IMR-90 (cell line): ENCODE measurements around the gene PAFAH2. TPM values are rescaled to one million over a fixed set of nuclear protein-coding genes. Genes with fewer than 3 reads are reported as not detected.

ENCODE experiments used
- ATAC-seq: fragments of 200-7000 bp; cut with Tn5 transposase; 2 replicates; pipeline ENCODE4 v1.9.1; 2020; ENCODE audit warnings: low read depth, mild to moderate bottlenecking, moderate library complexity
- BruUV-seq: library from RNA; stranded (reverse); fragments of 400-500 nt; replicated peaks from 2 replicates; lab custom pipeline; 2021; lab: Mats Ljungman, UMichigan
- CTCF ChIA-PET: fragments of 300-600 bp; formaldehyde crosslinking; extraction: SDS; loops from one replicate; lab custom pipeline; 2021; ENCODE audit warnings: antibody characterized with exemption; lab: Yijun Ruan, JAX
- POLR2A ChIA-PET: fragments of 300-600 bp; sonication (Branson Sonifier 250); formaldehyde crosslinking; loops from one replicate; lab custom pipeline; 2022; ENCODE audit warnings: antibody characterized with exemption; ENCODE audit not compliant: unreplicated experiment; lab: Charles Lee
- DNase-seq: peaks from one replicate; pipeline ENCODE4 v3.0.0; 2013
- H2AFZ ChIP-seq: replicated peaks from 2 replicates; pipeline ENCODE3; 2013; ENCODE audit warnings: low read length, mild to moderate bottlenecking; ENCODE audit not compliant: poor library complexity
- H2AK5ac ChIP-seq: 2 replicates; pipeline ENCODE4 v1.6.1; 2013; ENCODE audit warnings: low read depth, low read length, inconsistent platforms
- H2AK9ac ChIP-seq: replicated peaks from 2 replicates; pipeline ENCODE3; 2013; ENCODE audit warnings: mild to moderate bottlenecking, low read depth, low read length, moderate library complexity; ENCODE audit not compliant: poor library complexity
- H2BK120ac ChIP-seq: 2 replicates; pipeline ENCODE4 v1.6.1; 2013; ENCODE audit warnings: low read depth, low read length, inconsistent platforms
- H2BK15ac ChIP-seq: 3 replicates; pipeline ENCODE4 v1.6.1; 2013; ENCODE audit warnings: low read depth, low read length, inconsistent platforms
- H2BK20ac ChIP-seq: 2 replicates; pipeline ENCODE4 v1.6.1; 2013; ENCODE audit warnings: low read depth, mild to moderate bottlenecking, inconsistent platforms, low read length, moderate library complexity
- H2BK5ac ChIP-seq: 2 replicates; pipeline ENCODE4 v1.6.1; 2013; ENCODE audit warnings: mild to moderate bottlenecking, low read depth, low read length, inconsistent platforms; ENCODE audit not compliant: poor library complexity, severe bottlenecking
- H3K14ac ChIP-seq: replicated peaks from 2 replicates; pipeline ENCODE4 v1.6.1; 2013; ENCODE audit warnings: low read depth, low read length, inconsistent platforms
- H3K18ac ChIP-seq: 2 replicates; pipeline ENCODE4 v1.6.1; 2013; ENCODE audit warnings: low read depth, low read length, control low read depth
- H3K23ac ChIP-seq: 2 replicates; pipeline ENCODE4 v1.6.1; 2013; ENCODE audit warnings: low read depth, low read length, inconsistent platforms
- H3K27ac ChIP-seq: 2 replicates; pipeline ENCODE4 v1.5.1; 2013; ENCODE audit warnings: mild to moderate bottlenecking, control low read depth, low read length; ENCODE audit not compliant: insufficient read depth
- H3K27me3 ChIP-seq: 2 replicates; pipeline ENCODE4 v1.6.1; 2013; ENCODE audit warnings: low read length; ENCODE audit not compliant: control insufficient read depth, insufficient read depth
- H3K36me3 ChIP-seq: 2 replicates; pipeline ENCODE4 v1.6.1; 2013; ENCODE audit warnings: low read length, mixed read lengths; ENCODE audit not compliant: control insufficient read depth, insufficient read depth
- H3K4ac ChIP-seq: 2 replicates; pipeline ENCODE4 v1.6.1; 2013; ENCODE audit warnings: low read depth, low read length, inconsistent platforms
- H3K4me1 ChIP-seq: 2 replicates; pipeline ENCODE4 v1.6.1; 2013; ENCODE audit warnings: low read length, mixed read lengths; ENCODE audit not compliant: control insufficient read depth, insufficient read depth
- H3K4me2 ChIP-seq: 2 replicates; pipeline ENCODE4 v1.6.1; 2013; ENCODE audit warnings: low read depth, mild to moderate bottlenecking, control low read depth, low read length, moderate library complexity
- H3K4me3 ChIP-seq: 2 replicates; pipeline ENCODE4 v1.5.1; 2013; ENCODE audit warnings: low read depth, mild to moderate bottlenecking, control low read depth, low read length, moderate library complexity; ENCODE audit not compliant: insufficient read depth
- H3K56ac ChIP-seq: 2 replicates; pipeline ENCODE4 v1.6.1; 2013; ENCODE audit warnings: low read length, inconsistent platforms; ENCODE audit not compliant: insufficient read depth; ENCODE audit errors: extremely low read depth
- H3K79me1 ChIP-seq, 2 experiments: 2 replicates each; pipeline ENCODE4 v1.6.1; 2013; ENCODE audit warnings: low read length in 2 of 2, inconsistent platforms in 1 of 2, low read depth in 1 of 2
- H3K9ac ChIP-seq: 2 replicates; pipeline ENCODE4 v1.6.1; 2013; ENCODE audit warnings: low read depth, low read length, control low read depth
- H3K9me1 ChIP-seq: 2 replicates; pipeline ENCODE4 v1.6.1; 2013; ENCODE audit warnings: low read length, inconsistent platforms; ENCODE audit not compliant: insufficient read depth
- H3K9me3 ChIP-seq: 2 replicates; pipeline ENCODE4 v1.6.1; 2013; ENCODE audit warnings: low read length; ENCODE audit not compliant: control insufficient read depth, insufficient read depth
- H4K20me1 ChIP-seq: 2 replicates; pipeline ENCODE4 v1.6.1; 2013; ENCODE audit warnings: low read length, inconsistent platforms; ENCODE audit not compliant: insufficient read depth
- H4K5ac ChIP-seq: 2 replicates; pipeline ENCODE4 v1.6.1; 2013; ENCODE audit warnings: mild to moderate bottlenecking, low read depth, low read length, control low read depth
- H4K8ac ChIP-seq, 2 experiments: 2 replicates each; pipeline ENCODE4 v1.6.1; 2013; ENCODE audit warnings: low read depth in 2 of 2, low read length in 2 of 2, control low read depth in 1 of 2, inconsistent platforms in 1 of 2
- H4K91ac ChIP-seq: 2 replicates; pipeline ENCODE4 v1.6.1; 2013; ENCODE audit warnings: low read depth, low read length, inconsistent platforms; ENCODE audit not compliant: insufficient read depth
- BHLHE40 ChIP-seq: fragments of 150-350 bp; IDR thresholded peaks from 2 replicates; pipeline ENCODE4 v1.6.1; 2016; ENCODE audit warnings: mild to moderate bottlenecking, low read depth, low read length
- CEBPB ChIP-seq: IDR thresholded peaks from 2 replicates; pipeline ENCODE4 v1.6.1; 2012; ENCODE audit warnings: low read depth, low read length, improper control_type of control experiment
- CHD1 ChIP-seq: IDR thresholded peaks from 2 replicates; pipeline ENCODE4 v1.6.1; 2012; ENCODE audit warnings: low read depth, low read length, improper control_type of control experiment
- FOS ChIP-seq: fragments of 150-350 bp; IDR thresholded peaks from 2 replicates; pipeline ENCODE4 v1.6.1; 2016; ENCODE audit warnings: low read depth, low read length
- MAFK ChIP-seq: IDR thresholded peaks from 2 replicates; pipeline ENCODE4 v1.6.1; 2012; ENCODE audit warnings: low read depth, low read length, improper control_type of control experiment
- MAZ ChIP-seq: IDR thresholded peaks from 2 replicates; pipeline ENCODE4 v1.6.1; 2012; ENCODE audit warnings: low read depth, mild to moderate bottlenecking, low read length, improper control_type of control experiment, moderate library complexity, borderline replicate concordance
- MXI1 ChIP-seq: IDR thresholded peaks from 2 replicates; pipeline ENCODE4 v1.6.1; 2012; ENCODE audit warnings: low read depth, mild to moderate bottlenecking, low read length, moderate library complexity, borderline replicate concordance
- NFE2L2 ChIP-seq: fragments of 150-350 bp; IDR thresholded peaks from 2 replicates; pipeline ENCODE4 v1.6.1; 2016; ENCODE audit warnings: low read depth, mild to moderate bottlenecking, low read length
- POLR2A ChIP-seq: IDR thresholded peaks from 2 replicates; pipeline ENCODE4 v1.6.1; 2012; ENCODE audit warnings: mild to moderate bottlenecking, low read depth, low read length
- RAD21 ChIP-seq: IDR thresholded peaks from 2 replicates; pipeline ENCODE4 v1.6.1; 2012; ENCODE audit warnings: low read length, improper control_type of control experiment
- RCOR1 ChIP-seq: IDR thresholded peaks from 2 replicates; pipeline ENCODE4 v1.6.1; 2012; ENCODE audit warnings: mild to moderate bottlenecking, low read length, improper control_type of control experiment; ENCODE audit not compliant: insufficient replicate concordance
- SMC3 ChIP-seq: fragments of 150-350 bp; IDR thresholded peaks from 2 replicates; pipeline ENCODE4 v1.6.1; 2016; ENCODE audit warnings: low read depth, mild to moderate bottlenecking, antibody characterized with exemption, low read length, moderate library complexity
- WGBS, 2 experiments: methylation state at CpG; one replicate each; pipeline versions ENCODE4 v1.1.5 to v1.1.7; 2013; ENCODE audit warnings: missing lambda C conversion rate in 2 of 2; ENCODE audit not compliant: insufficient read length in 1 of 2; ENCODE audit errors: extremely low coverage in 2 of 2; 5-methylcytosine and 5-hydroxymethylcytosine counted together
- dilution Hi-C: fragments of 300-500 bp; cut with HindIII; formaldehyde crosslinking; loops from one replicate; pipeline ENCODE4 v1.14.3; 2018; ENCODE audit warnings: low sequenced_read_pairs; ENCODE audit not compliant: unreplicated experiment
- in situ Hi-C: fragments of 300-500 bp; cut with MboI; formaldehyde crosslinking; loops from 3 replicates; pipeline ENCODE4 v1.14.3; 2019; ENCODE audit warnings: low sequenced_read_pairs, inconsistent platforms, mixed read lengths
- intact Hi-C: fragments of 100-400 bp; cut with micrococcal nuclease; formaldehyde crosslinking; loops from 2 replicates; pipeline ENCODE4 v1.10.0; 2022
- polyA plus RNA-seq, 3 experiments: library from polyadenylated mRNA; depleted of rRNA; stranded (reverse); fragments of >200 nt; gene quantifications; 2 replicates each; pipeline ENCODE4 v1.2.3, GENCODE V29; 2012; ENCODE audit warnings: low replicate concordance in 1 of 3
- total RNA-seq: library from RNA; depleted of rRNA; stranded (reverse); fragments of >200 nt; gene quantifications from 2 replicates; pipeline ENCODE4 v1.2.3, GENCODE V29; 2012
- TF ChIP-seq, protein P1 (sequence below): fragments of 150-350 bp; IDR thresholded peaks from 2 replicates; pipeline ENCODE4 v1.6.1; 2016; ENCODE audit warnings: low read depth, mild to moderate bottlenecking, low read length, moderate library complexity, borderline replicate concordance
- TF ChIP-seq, protein P2 (sequence below): conservative IDR thresholded peaks from 2 replicates; pipeline ENCODE4 v1.5.1; 2012; ENCODE audit warnings: mild to moderate bottlenecking, low read depth, low read length, improper control_type of control experiment
- TF ChIP-seq, protein P3 (sequence below): fragments of 150-350 bp; IDR thresholded peaks from 2 replicates; pipeline ENCODE4 v1.6.1; 2017; ENCODE audit warnings: mild to moderate bottlenecking, antibody characterized with exemption, low read length, low read depth

PAFAH2 gene
- total and polyA plus RNA-seq, 2 of the 4 experiments (the other 2 are of a cell fraction), result 8.3 to 12.2 TPM

DNA sequence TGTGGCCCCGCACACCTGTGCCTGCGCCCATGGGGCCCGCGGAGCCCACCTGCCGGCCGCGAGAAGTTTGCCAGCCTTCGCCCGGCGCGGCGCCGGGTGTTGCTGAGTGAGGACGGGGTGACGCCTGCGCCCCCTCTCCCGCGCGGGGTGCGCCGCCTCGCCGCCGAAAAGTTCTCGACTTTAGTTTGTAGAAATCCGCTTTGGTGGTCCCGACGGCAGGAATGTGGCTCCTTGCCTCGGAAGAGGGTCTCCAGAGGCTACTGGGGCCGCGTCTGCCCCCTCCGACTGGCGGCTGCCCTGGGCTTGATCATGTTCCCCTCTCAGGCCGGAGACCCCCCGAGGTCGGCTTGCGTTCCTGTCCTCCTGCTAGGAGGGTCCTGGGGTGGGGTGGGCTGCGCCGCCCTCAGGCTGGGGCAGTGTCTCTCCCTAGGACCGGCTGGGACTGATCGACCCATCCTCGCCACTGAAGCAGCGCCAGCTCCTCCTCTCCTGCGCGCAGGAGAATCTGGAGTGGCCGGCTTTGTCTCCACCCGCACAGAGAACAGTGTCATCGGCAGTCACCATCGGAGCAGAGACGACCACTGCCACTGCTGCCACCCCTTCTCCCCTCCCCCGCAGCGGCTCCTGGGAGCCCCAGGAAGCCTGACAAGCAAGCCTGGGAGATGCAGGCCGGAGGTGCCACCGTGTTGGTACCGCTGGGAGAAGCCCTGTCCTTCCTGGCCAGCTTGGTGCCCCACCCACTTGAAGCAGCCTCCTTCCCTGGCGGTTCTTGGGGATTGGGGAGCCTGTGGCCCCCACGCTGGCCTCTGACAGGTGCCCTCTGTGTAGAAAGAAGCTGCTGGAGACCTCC, 48.6 kb upstream of the PAFAH2 start:
- ATAC-seq (no peak), DNase-seq (no peak)
- Histone ChIP-seq H3K4me1 (no peaks in the 10 kb centered on the region), H3K9me3 (no peaks in the 10 kb centered on the region; the same call in 1 of the 2 replicates), H2AFZ (no peak overlapping the region), H3K4me3 (no peak overlapping the region), H3K23ac (no peak overlapping the region), H4K91ac (no peak overlapping the region), H3K4ac (no peak overlapping the region), H3K4me2 (no peak overlapping the region), H2BK5ac (no peak overlapping the region), H3K14ac (no peak overlapping the region), H2BK20ac (no peak overlapping the region), H2AK5ac (no peak overlapping the region), H4K5ac (no peak overlapping the region), H3K36me3 (no peaks in the 10 kb centered on the region), H3K79me1 (no peaks in the 10 kb centered on the region), H4K20me1 (no peaks in the 10 kb centered on the region), H2BK120ac (no peak overlapping the region), H3K18ac (no peak overlapping the region), H3K9me1 (no peaks in the 10 kb centered on the region), H2BK15ac (no peak overlapping the region), H2AK9ac (no peak overlapping the region), H3K27ac (no peak overlapping the region), H3K9ac (no peak overlapping the region), H3K27me3 (peaks cover 90% of the 10 kb centered on the region), H4K8ac (no peak overlapping the region), H3K56ac (no peak overlapping the region)
- 3% methylated on average over 16 of the region's 57 CpGs; no CpG with 5 or more reads in 1 of the 2 experiments for WGBS, 2 experiments
- in situ Hi-C loops (no loop called here), intact Hi-C loops (no loop called here), dilution Hi-C loops (no loop called here)
- ChIA-PET POLR2A (no interaction called here), CTCF (interaction anchor here (1.0 kb wide), 1 partner anchor 10 kb away, joined by 4 read pairs; no protein-coding TSS in a partner anchor)
- no TSS peak for BruUV-seq
- TF ChIP-seq MAFK (no peak), CHD1 (no peak), RCOR1 (no peak), BHLHE40 (no peak), NFE2L2 (no peak), FOS (no peak), RAD21 (no peak), MAZ (no peak), SMC3 (no peak), MXI1 (no peak), CEBPB (no peak), POLR2A (no peak)
- TF ChIP-seq, protein P1, sequence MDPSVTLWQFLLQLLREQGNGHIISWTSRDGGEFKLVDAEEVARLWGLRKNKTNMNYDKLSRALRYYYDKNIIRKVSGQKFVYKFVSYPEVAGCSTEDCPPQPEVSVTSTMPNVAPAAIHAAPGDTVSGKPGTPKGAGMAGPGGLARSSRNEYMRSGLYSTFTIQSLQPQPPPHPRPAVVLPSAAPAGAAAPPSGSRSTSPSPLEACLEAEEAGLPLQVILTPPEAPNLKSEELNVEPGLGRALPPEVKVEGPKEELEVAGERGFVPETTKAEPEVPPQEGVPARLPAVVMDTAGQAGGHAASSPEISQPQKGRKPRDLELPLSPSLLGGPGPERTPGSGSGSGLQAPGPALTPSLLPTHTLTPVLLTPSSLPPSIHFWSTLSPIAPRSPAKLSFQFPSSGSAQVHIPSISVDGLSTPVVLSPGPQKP, result no peak
- TF ChIP-seq, protein P2, sequence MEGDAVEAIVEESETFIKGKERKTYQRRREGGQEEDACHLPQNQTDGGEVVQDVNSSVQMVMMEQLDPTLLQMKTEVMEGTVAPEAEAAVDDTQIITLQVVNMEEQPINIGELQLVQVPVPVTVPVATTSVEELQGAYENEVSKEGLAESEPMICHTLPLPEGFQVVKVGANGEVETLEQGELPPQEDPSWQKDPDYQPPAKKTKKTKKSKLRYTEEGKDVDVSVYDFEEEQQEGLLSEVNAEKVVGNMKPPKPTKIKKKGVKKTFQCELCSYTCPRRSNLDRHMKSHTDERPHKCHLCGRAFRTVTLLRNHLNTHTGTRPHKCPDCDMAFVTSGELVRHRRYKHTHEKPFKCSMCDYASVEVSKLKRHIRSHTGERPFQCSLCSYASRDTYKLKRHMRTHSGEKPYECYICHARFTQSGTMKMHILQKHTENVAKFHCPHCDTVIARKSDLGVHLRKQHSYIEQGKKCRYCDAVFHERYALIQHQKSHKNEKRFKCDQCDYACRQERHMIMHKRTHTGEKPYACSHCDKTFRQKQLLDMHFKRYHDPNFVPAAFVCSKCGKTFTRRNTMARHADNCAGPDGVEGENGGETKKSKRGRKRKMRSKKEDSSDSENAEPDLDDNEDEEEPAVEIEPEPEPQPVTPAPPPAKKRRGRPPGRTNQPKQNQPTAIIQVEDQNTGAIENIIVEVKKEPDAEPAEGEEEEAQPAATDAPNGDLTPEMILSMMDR, result no peak
- TF ChIP-seq, protein P3, sequence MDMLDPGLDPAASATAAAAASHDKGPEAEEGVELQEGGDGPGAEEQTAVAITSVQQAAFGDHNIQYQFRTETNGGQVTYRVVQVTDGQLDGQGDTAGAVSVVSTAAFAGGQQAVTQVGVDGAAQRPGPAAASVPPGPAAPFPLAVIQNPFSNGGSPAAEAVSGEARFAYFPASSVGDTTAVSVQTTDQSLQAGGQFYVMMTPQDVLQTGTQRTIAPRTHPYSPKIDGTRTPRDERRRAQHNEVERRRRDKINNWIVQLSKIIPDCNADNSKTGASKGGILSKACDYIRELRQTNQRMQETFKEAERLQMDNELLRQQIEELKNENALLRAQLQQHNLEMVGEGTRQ, result no peak
